HG03064 (cell line): ENCODE results near the gene POFUT2.

Source experiments
- ATAC-seq: cut with Tn5 transposase; IDR thresholded peaks from one replicate; pipeline ENCODE4 v1.9.1; 2021; ENCODE audit warnings: low read depth; ENCODE audit not compliant: unreplicated experiment

Gene POFUT2

GRCh38 chr21:45264912-45265515 lies 22.7 kb downstream of the POFUT2 start:
- no peak for ATAC-seq

DNA sequence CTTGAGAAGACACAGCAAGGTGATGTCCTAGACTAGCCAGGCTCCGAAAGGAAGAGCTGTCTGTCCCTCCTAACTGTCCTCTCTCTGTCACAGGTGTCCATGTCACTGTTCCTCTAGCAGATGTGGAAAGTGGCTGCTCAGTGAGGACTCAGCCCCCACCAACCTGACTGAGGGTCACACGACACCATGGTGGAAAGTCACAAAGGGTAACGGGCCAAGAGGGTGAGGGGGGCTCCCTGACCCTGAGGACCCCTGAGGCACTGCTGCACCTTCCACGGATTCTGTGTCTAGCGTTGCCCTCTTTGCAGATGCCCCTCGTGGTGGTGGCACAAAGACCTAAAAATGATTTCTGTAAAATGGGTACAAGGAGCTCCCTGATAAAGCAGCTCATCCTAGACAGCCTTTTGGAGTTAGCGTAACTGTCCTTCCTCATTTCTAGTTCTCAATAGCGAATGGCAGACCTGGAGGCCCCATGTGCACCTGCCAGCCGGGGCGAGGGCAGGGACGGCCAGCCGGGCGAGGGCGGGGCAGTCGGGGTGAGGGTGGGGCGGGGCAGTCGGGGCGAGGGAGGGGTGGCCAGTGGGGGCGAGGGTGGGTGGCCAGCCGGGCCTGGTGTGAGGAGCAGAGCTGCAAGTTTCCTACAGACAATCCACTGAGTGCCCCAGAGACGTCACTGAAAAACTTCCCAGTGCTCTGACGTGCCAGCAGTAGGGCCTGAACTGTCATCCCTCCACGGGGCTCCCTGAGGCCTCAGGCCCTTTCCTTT lies 23.4 kb downstream of the POFUT2 start:
- no peak for ATAC-seq

DNA sequence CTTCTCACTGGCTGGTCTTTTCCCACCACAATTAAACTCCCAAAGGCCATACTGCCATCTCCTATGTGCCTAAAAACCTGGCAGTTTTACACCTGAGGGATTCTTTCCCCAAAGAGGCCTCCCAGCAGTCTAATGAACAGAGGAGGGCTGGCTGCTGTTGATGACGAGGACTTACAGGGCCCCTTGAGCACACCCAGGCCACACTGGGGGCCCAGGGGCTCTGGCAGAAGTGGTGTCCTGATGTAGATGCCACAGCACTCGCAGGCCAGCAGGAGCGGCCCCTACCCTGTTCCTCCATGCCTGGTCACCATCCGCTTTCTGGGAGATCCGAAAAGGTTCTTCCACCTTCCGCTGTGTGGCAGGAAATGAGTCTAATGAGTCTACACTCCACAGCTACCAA lies 24.2 kb downstream of the POFUT2 start:
- ATAC-seq = no peak

GRCh38 chr21:45262616-45263015 lies 25.1 kb downstream of the POFUT2 start:
- no peak for ATAC-seq

DNA sequence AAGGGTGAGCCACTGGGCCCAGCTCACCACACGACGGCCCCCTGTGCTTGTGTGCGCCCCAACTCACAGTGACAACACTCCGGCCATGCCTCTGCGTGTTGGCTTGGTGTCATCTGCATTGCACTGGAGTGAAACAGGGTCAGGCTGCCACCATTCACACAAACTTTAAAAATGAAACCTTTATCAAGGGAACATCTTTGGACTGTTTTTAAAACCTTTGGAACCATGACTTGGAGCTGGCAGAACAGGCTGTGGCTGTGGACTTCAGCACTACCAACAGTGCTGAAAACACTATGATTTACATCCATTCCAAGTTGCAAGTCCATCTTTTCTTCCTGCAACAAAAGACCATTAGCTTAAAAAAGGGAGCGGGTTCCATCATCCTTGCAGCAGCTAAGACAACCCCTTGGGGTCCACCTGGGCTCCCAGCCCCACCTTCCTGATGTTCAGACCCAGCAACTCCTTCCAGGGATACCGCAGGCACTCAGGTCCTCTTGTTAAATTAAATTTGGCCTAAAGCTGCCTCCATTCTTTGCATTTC lies 25.6 kb downstream of the POFUT2 start:
- ATAC-seq = no peak

DNA sequence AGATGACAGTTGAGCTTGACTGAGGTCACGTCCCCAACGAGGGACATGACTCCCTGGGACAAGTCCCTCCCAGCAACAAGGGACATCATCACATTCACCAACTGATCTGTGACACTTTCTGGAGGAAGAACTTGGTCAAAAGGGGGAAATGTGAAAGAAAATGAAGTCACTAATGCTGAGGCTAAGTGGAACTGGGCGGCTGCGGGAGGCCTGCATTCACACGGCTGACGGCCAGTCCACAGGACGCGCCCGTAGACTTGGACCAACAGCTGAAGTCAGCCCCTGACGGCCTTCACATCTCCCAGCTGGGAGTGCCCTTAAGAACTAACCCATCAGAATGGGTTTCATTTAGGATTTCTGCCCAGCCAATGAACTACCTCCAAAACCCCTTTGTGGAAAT lies 26.6 kb downstream of the POFUT2 start:
- no peak for ATAC-seq

DNA sequence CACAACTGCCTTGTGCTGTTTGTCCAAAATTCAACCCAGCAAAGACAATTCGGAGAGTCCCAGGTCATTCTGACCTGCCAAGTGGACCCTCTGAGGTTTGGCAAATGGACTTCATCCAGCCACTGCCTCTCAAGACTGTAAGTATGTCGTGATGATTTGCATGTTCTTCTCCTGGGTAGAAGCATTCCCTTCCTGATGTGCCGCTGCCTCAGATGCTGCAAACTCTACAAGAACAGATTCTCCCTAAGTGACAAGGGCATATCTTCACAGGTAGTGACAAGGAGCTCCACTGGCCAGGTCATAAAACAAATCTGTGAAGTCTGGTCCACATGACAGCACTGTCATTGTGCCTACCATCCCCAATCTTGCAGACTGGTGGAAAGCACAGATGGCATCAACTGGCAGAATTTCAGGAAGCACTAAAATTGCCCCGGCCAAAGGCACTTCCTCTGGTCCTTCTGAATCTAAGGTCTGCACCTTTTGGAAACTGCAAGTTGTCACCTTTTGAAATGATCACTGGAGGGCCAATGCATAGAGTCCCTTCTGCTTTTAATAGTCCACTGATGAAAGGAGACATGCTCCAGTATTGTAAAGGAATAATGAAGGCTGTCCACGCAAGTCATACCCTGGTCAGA lies 27.4 kb downstream of the POFUT2 start:
- ATAC-seq = no peak

- ATAC-seq = no peak
Observed at GRCh38 chr21:45259206-45259840, 28.4 kb downstream of the POFUT2 start.

DNA sequence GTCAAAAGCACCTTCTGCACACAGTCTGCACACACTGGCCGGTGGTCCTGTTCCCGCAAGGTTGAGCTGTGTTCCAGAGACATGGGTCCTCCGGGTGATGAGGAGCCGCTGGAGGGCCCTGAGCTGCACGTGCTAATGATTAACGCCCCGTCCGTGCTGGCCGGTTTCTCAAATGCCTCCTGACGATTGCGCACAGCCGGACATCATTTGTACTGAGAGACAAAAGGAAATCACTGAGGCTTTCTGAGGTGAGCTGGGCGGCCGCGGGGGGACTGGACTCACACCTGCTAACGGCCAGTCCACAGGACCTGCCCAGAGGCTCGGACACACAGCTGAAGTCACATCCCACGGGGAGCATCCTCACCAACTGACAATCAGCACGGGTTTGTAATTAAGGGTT lies 29.2 kb downstream of the POFUT2 start:
- ATAC-seq = no peak

- no peak for ATAC-seq
Observed at GRCh38 chr21:45257673-45258341, 29.9 kb downstream of the POFUT2 start.

- ATAC-seq = no peak
Observed at GRCh38 chr21:45256912-45257672, 30.6 kb downstream of the POFUT2 start.

DNA sequence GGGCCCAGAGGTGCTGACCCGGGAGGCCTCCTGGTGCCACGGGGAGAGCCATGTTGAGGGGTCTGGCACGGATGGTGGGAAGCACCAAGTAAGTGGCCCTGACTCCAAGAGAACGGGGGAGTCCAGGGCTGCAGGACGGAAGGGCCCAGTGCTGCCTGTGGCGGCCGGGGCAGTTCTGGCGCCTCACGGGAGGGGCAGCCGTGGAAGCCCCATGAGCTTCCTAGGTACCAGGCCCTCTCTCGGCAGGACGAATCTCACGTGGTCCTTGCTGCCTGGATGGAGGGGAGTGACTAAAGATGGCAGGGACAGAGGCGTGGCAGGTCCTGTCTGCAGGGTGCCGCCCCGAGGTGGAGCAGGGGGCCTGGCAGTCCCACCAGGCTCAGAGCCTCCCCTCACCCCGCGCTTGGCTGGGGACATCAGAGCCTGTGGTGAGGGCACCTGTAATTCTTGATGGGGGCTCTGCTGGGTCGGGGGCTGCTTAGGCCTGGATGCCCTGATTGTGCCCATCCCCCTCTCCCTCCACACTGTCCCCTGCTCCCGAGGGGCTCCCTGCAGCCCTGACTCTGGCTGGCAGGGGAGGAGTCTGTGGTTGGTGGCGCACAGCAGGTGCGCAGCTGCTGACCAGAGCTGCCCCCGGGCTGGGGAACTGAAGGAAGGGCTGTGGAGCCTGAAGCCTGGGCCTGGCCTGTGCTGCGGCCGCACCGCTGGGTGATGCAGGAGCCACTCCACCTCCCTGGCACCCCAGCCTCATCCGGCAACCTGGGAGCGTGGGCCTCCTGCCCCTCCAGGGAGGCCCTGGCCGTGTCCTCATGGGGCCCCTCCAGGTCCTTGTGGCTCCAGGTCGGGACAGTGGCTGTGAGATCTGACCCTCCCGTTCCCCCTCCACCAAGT lies 31.4 kb downstream of the POFUT2 start:
- no peak for ATAC-seq

DNA sequence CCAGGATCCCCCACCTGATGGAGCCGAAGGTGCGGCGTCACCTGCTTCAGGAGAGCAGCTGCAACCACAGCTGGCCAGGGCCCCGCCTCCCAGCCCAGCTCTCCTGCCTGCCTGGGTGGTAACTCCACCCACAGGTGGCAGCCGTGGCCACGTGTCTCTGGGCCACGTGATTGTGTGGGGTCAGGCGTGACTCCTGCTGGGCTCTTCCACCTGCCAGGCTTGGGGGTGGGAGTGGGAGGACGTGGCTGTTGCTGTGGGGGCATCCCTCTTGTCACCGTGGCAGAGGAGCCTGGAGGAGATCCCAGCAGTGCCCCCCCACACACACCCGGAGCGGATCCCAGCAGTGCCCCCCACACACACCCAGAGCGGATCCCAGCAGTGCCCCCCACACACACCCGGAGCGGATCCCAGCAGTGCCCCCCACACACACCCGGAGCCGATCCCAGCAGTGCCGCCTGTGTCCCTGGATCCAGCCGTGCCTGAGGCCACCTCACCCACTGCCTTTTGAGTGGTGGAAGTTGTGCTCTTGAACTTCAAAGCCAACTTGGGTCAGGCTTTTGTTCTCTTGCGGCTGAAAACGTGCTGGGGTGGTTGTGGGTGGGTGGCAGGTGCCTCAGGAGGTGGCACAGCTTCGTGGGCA lies 32.2 kb downstream of the POFUT2 start:
- ATAC-seq = no peak

GRCh38 chr21:45254460-45254930 lies 33.2 kb downstream of the POFUT2 start:
- no peak for ATAC-seq

GRCh38 chr21:45253633-45254459 lies 33.8 kb downstream of the POFUT2 start:
- no peak for ATAC-seq

DNA sequence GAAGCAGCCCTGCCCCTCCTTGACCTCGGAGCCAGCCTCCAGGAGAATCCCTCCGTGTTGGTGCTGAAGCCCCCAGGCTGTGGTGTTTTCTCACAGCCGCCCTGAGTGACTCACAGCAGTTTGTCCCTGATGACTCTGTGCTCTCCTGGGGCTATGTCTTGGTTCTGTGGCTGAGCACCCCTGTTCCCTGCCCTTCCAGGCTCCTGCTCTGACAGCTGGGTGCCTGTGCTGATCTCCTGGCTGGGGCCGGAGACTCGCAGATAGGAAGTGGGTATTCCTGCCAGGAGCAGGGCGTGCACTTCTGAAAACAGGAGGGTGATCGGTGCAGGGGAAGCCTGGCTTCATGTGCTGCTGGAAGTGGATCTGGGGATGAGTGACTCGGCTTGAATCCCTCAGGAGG lies 34.5 kb downstream of the POFUT2 start:
- ATAC-seq = no peak

DNA sequence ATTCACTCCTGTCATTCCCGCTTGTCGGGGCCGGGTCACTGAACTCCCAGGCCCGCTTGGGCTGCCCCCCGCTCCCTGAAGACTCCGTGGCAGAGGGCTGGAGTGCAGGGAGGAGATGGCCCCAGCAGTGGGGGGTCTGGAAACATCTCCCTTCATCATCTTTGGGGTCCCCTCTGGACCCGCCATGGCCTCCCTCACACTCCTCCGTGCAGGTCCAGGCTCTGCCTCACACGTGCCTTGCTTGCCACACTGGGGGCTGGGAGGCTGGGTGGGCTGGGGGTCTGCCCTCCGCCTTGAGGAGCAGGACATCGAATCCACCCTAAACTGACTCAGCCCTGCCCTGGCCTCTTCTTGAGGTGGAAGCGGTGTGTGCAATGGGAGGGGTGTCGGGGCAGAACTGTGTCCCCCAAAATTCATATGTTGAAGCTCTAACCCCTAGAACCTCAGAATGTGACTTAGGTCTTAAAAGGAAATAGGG lies 35.2 kb downstream of the POFUT2 start:
- ATAC-seq = no peak
